Psoas muscle (tissue), 8 donors: ENCODE results near the gene ZNF559. TPM values are rescaled to one million over a fixed set of nuclear protein-coding genes. Genes with fewer than 3 reads are reported as not detected.
"Not testable (repeated sequence)": the region's sequence is repeated elsewhere in the genome, so short reads cannot be mapped to it uniquely, and the experiment has no call there.

Experiments used
- ATAC-seq, 4 donors: fragments of 200-7000 bp; cut with Tn5 transposase; one replicate each; pipeline ENCODE4 v1.9.1; 2020; ENCODE audit warnings: moderate library complexity in 3 of 4, mild to moderate bottlenecking in 2 of 4
- DNase-seq, 2 donors: peaks; one replicate each; pipeline ENCODE4 v3.0.0-alpha.2; 2020
- H3K27ac ChIP-seq: fragments of 200-600 bp; one replicate; pipeline ENCODE4 v1.8.0; 2022
- H3K27me3 ChIP-seq, 3 donors: fragments of 200-600 bp in 1 of 3; one replicate each; pipeline versions ENCODE4 v1.6.1 to v1.8.0; 2013 to 2022; ENCODE audit warnings: low read length in 2 of 3, mild to moderate bottlenecking in 2 of 3, moderate library complexity in 1 of 3; ENCODE audit not compliant: insufficient read depth in 3 of 3
- H3K36me3 ChIP-seq, 2 donors: fragments of 200-600 bp in 1 of 2; one replicate each; pipeline versions ENCODE4 v1.6.1 to v1.8.0; 2013 to 2022; ENCODE audit warnings: low read depth in 1 of 2, mild to moderate bottlenecking in 1 of 2, moderate library complexity in 1 of 2; ENCODE audit not compliant: insufficient read depth in 1 of 2
- H3K4me1 ChIP-seq: fragments of 200-600 bp; one replicate; pipeline ENCODE4 v1.8.0; 2022
- H3K4me3 ChIP-seq: fragments of 200-600 bp; one replicate; pipeline ENCODE4 v1.8.0; 2022; ENCODE audit warnings: mild to moderate bottlenecking
- H3K9me3 ChIP-seq: fragments of 200-600 bp; one replicate; pipeline ENCODE4 v1.8.0; 2022
- CTCF ChIP-seq: fragments of 200-600 bp; IDR thresholded peaks from one replicate; pipeline ENCODE4 v1.8.0; 2022; ENCODE audit warnings: antibody characterized with exemption
- WGBS, 3 donors: extraction: QIAGEN DNeasy Blood & Tissue Kit; methylation state at CpG; one replicate each; pipeline versions ENCODE4 v1.1.6 to v1.1.7; 2013; 5-methylcytosine and 5-hydroxymethylcytosine counted together
- intact Hi-C, 2 donors: fragments of 100-400 bp; cut with DNase I; formaldehyde crosslinking; loops; one replicate each; pipeline versions ENCODE4 v1.11.0 to v1.14.2; 2022
- long read RNA-seq, 2 donors: library from polyadenylated mRNA; unstranded; transcript quantifications; one replicate each; pipeline ENCODE4 v2.0.0, GENCODE V29; 2021
- polyA plus RNA-seq, 3 donors: library from polyadenylated mRNA; stranded (reverse); fragments of 200-250 nt; gene quantifications; one replicate each; pipeline ENCODE4 v1.2.3, GENCODE V29; 2013
- total RNA-seq, 4 donors: library from RNA; stranded (reverse); fragmentation: NEBNext Ultra II Directional in 2 of 4; extraction: Animal tissue kit (Norgen Biotek cat#: 25700) in 2 of 4; gene quantifications; one replicate each; pipeline versions ENCODE4 v1.2.1 to v1.2.4, GENCODE V29; 2021 to 2023
- donor health status: healthy with polysubstance abuse.
- donor health status: DM: no; HTN: no; CAD: no; lungs with moderate emphysema.
- donor health status: Bipolar disorder and iron deficiency.
- donor health status: healthy.
- donor health status: DM: yes; HTN: yes; CAD: no.
- donor health status: DM: no; HTN: no; CAD: no.
- donor health status: DM: no; HTN: no; CAD: no.
- donor health status: DM: yes; HTN: yes; CAD: no.

ZNF559 gene
- total RNA-seq (1 to 10 TPM; 1.5 to 8.6 (median 3.2) TPM), polyA plus RNA-seq (1 to 10 TPM; 2.6 to 4.4 (median 2.7) TPM)
- long read RNA-seq, donor 1, partial matches to known transcripts, result 1 of 2 reads
- long read RNA-seq, donor 1, other reads (novel, unspliced or antisense), result 1 of 2 reads
- long read RNA-seq, donor 2, partial matches to known transcripts, result 2 of 3 reads
- long read RNA-seq, donor 2, other reads (novel, unspliced or antisense), result 1 of 3 reads

GRCh38 chr19:9323919-9324583 lies at the start of gene ZNF559:
Gene ZNF559 (plus strand): TSS chr19:9324179. CDS start chr19:9338550, 14,371 bp downstream.
- Histone ChIP-seq H3K27ac (peak within 1 kb of the TSS; percentile 82), H3K4me3 (peak within 1 kb of the TSS; percentile 93), H3K9me3 (peaks cover 47% of the 10 kb centered on the region), H3K27me3 (no peaks in the 10 kb centered on the region), H3K4me1 (peaks cover 5% of the 10 kb centered on the region), H3K36me3 (no peaks in the 10 kb centered on the region)
- DNase-seq (peak; percentile 90 to 95), ATAC-seq (peak; percentile 95 to 97 (median 96))
- intact Hi-C loops, result no loop called here
- TF ChIP-seq CTCF, result no peak
- 0 to 1% (median 0%) methylated on average over 41 to 48 of the region's 48 CpGs for WGBS, 3 donors

- H3K4me3 ChIP-seq, H3K27me3 ChIP-seq, H3K27ac ChIP-seq, H3K4me1 ChIP-seq, intact Hi-C loops, H3K36me3 ChIP-seq, ATAC-seq, DNase-seq: not testable (repeated sequence)
- 10 to 18% (median 14%) methylated on average over 21 to 38 of the region's 38 CpGs for WGBS, 3 donors
- H3K9me3 ChIP-seq, result peaks cover 18% of the 10 kb centered on the region
Observed at GRCh38 chr19:9283485-9283884, 40.5 kb upstream of the ZNF559 start.

GRCh38 chr19:9289231-9289884 lies 34.6 kb upstream of the ZNF559 start:
- peaks cover 3 to 10% of the 10 kb centered on the region in 2 donors for H3K36me3 ChIP-seq
- H3K27ac ChIP-seq, result no peak overlapping the region
- H3K27me3 ChIP-seq, result no peaks in the 10 kb centered on the region
- intact Hi-C loops, result no loop called here
- 94 to 97% (median 94%) methylated on average over 2 of the region's 2 CpGs for WGBS, 3 donors
- TF ChIP-seq CTCF, result no peak
- H3K9me3 ChIP-seq, result peaks cover 66% of the 10 kb centered on the region
- ATAC-seq, result no peak
- no peak overlapping the region for H3K4me3 ChIP-seq
- DNase-seq, result no peak
- H3K4me1 ChIP-seq, result no peaks in the 10 kb centered on the region

- ATAC-seq (no peak), DNase-seq (no peak)
- H3K27ac ChIP-seq, result no peak overlapping the region
- H3K4me1 ChIP-seq, result no peaks in the 10 kb centered on the region
- no peak for TF ChIP-seq CTCF
- H3K27me3 ChIP-seq, result no peaks in the 10 kb centered on the region
- intact Hi-C loops, result no loop called here
- peaks cover 28 to 68% of the 10 kb centered on the region in 2 donors for H3K36me3 ChIP-seq
- H3K4me3 ChIP-seq, result no peak overlapping the region
- WGBS, 3 donors, result 92 to 96% (median 95%) methylated on average over 4 of the region's 4 CpGs
- H3K9me3 ChIP-seq, result peaks cover 83% of the 10 kb centered on the region
Observed at GRCh38 chr19:9295411-9295849, 28.5 kb upstream of the ZNF559 start.

GRCh38 chr19:9296336-9296735 lies 27.6 kb upstream of the ZNF559 start:
- peaks cover 78% of the 10 kb centered on the region for H3K9me3 ChIP-seq

More at GRCh38 chr19:9296336-9296735, 27.6 kb upstream of the ZNF559 start:
- no peak overlapping the region for H3K27ac ChIP-seq
- 91 to 98% (median 92%) methylated on average over 2 of the region's 2 CpGs for WGBS, 3 donors
- TF ChIP-seq CTCF, result no peak
- H3K4me3 ChIP-seq, result no peak overlapping the region
- H3K4me1 ChIP-seq, result no peaks in the 10 kb centered on the region
- intact Hi-C loops, result no loop called here
- DNase-seq (no peak), ATAC-seq (no peak)
- H3K27me3 ChIP-seq, result no peaks in the 10 kb centered on the region
- peaks cover 34 to 77% of the 10 kb centered on the region in 2 donors for H3K36me3 ChIP-seq
